Measurements from ENCODE around the gene QKI. TPM values are rescaled to one million over a fixed set of nuclear protein-coding genes. Genes with fewer than 3 reads are reported as not detected.

QKI gene
- total and polyA plus RNA-seq, 2 donors (not counting 3 experiments of a cell fraction or from before 2014, with no cell fraction given): 178 to 232 TPM

GRCh38 chr6:163605385-163606097 is 191.0 kb downstream of the QKI start:
- Histone ChIP-seq H2AFZ (ENCODE audit: low read depth, low read length) (no peak overlapping the region), H4K20me1 (replicated peaks; ENCODE audit: control insufficient read depth, extremely low read depth, insufficient read depth, low read length) (no peaks in the 10 kb centered on the region), H3K4me1 (ENCODE audit: control insufficient read depth, extremely low read depth, insufficient read depth, low read length) (no peaks in the 10 kb centered on the region), H3K4me2 (ENCODE audit: insufficient read depth, low read length) (no peak overlapping the region), H3K79me2 (ENCODE audit: control insufficient read depth, insufficient read depth, low read length) (no peaks in the 10 kb centered on the region), H3K27ac (ENCODE audit: insufficient read depth, low read depth, low read length) (no peak overlapping the region), H3K4me3 (replicated peaks in 1 of 3; ENCODE audit: insufficient read depth in 1 of 3, low read depth in 1 of 3, low read length in 3 of 3) (no peak overlapping the region), H3K9ac (replicated peaks; ENCODE audit: extremely low read depth, insufficient read depth, low read length) (no peak overlapping the region), H3K9me1 (replicated peaks; ENCODE audit: control insufficient read depth, extremely low read depth, insufficient read depth, low read length) (no peaks in the 10 kb centered on the region), H3K9me3 (replicated peaks; ENCODE audit: control insufficient read depth, insufficient read depth, low read length) (no peaks in the 10 kb centered on the region), H3K27me3 (ENCODE audit: control insufficient read depth in 2 of 2, insufficient read depth in 2 of 2, low read length in 2 of 2) (no peaks in the 10 kb centered on the region), H3K36me3 (ENCODE audit: control insufficient read depth in 2 of 2, extremely low read depth in 1 of 2, insufficient read depth in 2 of 2, low read length in 2 of 2) (no peaks in the 10 kb centered on the region)
- TF ChIP-seq, protein P1, sequence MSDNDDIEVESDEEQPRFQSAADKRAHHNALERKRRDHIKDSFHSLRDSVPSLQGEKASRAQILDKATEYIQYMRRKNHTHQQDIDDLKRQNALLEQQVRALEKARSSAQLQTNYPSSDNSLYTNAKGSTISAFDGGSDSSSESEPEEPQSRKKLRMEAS (IDR thresholded peaks at IDR 0.05; ENCODE audit: insufficient read depth, insufficient read length): no peak
- DNase-seq (ENCODE audit: low read depth, low spot score) (no peak), FAIRE-seq (no peak)
- dilution Hi-C loops (cut with MboI; ENCODE audit: extremely low pct_ligation_motif_present, low sequenced_read_pairs): no loop called here
- POLR2A ChIA-PET: no interaction called here
- intact Hi-C loops (cut with micrococcal nuclease): no loop called here
- no TSS peak for BruUV-seq (replicated peaks)
- CTCF ChIA-PET: no interaction called here

- H3K9ac ChIP-seq (replicated peaks; ENCODE audit: extremely low read depth, insufficient read depth, low read length): no peak overlapping the region
- dilution Hi-C loops (cut with MboI; ENCODE audit: extremely low pct_ligation_motif_present, low sequenced_read_pairs): no loop called here
- H3K27ac ChIP-seq (ENCODE audit: insufficient read depth, low read depth, low read length): no peak overlapping the region
- H3K4me3 ChIP-seq (replicated peaks in 1 of 3; ENCODE audit: insufficient read depth in 1 of 3, low read depth in 1 of 3, low read length in 3 of 3): no peak overlapping the region
- H3K9me3 ChIP-seq (replicated peaks; ENCODE audit: control insufficient read depth, insufficient read depth, low read length): no peaks in the 10 kb centered on the region
- H4K20me1 ChIP-seq (replicated peaks; ENCODE audit: control insufficient read depth, extremely low read depth, insufficient read depth, low read length): no peaks in the 10 kb centered on the region
- no peak for FAIRE-seq
- TF ChIP-seq MYC (IDR thresholded peaks at IDR 0.05; ENCODE audit: low read depth, low read length) (no peak), JUN (IDR thresholded peaks at IDR 0.05; ENCODE audit: borderline replicate concordance, insufficient read depth, insufficient read length, low read depth) (no peak)
- H3K36me3 ChIP-seq (ENCODE audit: control insufficient read depth in 2 of 2, extremely low read depth in 1 of 2, insufficient read depth in 2 of 2, low read length in 2 of 2): no peaks in the 10 kb centered on the region
- no peaks in the 10 kb centered on the region for H3K4me1 ChIP-seq (ENCODE audit: control insufficient read depth, extremely low read depth, insufficient read depth, low read length)
- H3K4me2 ChIP-seq (ENCODE audit: insufficient read depth, low read length): no peak overlapping the region
- ChIA-PET CTCF (no interaction called here), POLR2A (no interaction called here)
- H3K9me1 ChIP-seq (replicated peaks; ENCODE audit: control insufficient read depth, extremely low read depth, insufficient read depth, low read length): no peaks in the 10 kb centered on the region
- no peak for DNase-seq (ENCODE audit: low read depth, low spot score)
- H2AFZ ChIP-seq (ENCODE audit: low read depth, low read length): no peak overlapping the region
- H3K27me3 ChIP-seq (ENCODE audit: control insufficient read depth in 2 of 2, insufficient read depth in 2 of 2, low read length in 2 of 2): no peaks in the 10 kb centered on the region
- no TSS peak for BruUV-seq (replicated peaks)
- H3K79me2 ChIP-seq (ENCODE audit: control insufficient read depth, insufficient read depth, low read length): no peaks in the 10 kb centered on the region
- intact Hi-C loops (cut with micrococcal nuclease): no loop called here
Measured at GRCh38 chr6:163607792-163608191, 193.3 kb downstream of the QKI start.

Measured in endothelial cell of umbilical vein (primary cell).